GM12801 (cell line): Measurements from ENCODE around the gene AMPH.

ENCODE experiments used
- CTCF ChIP-seq: IDR thresholded peaks from one replicate; pipeline ENCODE4 v1.5.1; 2011; ENCODE audit warnings: control low read depth; ENCODE audit not compliant: insufficient read length; ENCODE audit errors: extremely low read depth

Gene AMPH

DNA sequence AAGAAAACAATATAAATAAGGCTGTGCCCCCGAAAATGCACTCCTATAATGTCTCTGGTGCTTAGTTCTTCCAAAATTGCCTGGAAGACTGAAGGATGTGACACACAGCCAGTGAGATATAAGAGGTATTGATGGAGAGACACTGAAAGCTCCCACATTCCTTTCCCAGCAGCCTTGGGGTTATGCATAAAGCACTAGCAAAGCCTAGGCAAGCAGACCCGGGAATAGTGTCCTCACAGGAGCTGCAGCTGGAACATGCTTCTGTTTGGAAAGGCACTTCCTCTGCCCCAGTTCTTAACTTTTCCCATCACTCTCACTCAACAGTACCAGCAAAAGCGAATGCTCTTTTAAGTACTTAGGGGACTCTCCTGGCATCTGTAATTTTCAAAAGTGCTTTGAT is 178.0 kb downstream of the AMPH start:
- TF ChIP-seq CTCF = no peak

GRCh38 chr7:38452681-38453108 is 178.5 kb downstream of the AMPH start:
- no peak for TF ChIP-seq CTCF

GRCh38 chr7:38451840-38452239 is 179.3 kb downstream of the AMPH start:
- TF ChIP-seq CTCF = no peak

- TF ChIP-seq CTCF = no peak
These were observed 182.5 kb downstream of the AMPH start for GRCh38 chr7:38448584-38449234.

DNA sequence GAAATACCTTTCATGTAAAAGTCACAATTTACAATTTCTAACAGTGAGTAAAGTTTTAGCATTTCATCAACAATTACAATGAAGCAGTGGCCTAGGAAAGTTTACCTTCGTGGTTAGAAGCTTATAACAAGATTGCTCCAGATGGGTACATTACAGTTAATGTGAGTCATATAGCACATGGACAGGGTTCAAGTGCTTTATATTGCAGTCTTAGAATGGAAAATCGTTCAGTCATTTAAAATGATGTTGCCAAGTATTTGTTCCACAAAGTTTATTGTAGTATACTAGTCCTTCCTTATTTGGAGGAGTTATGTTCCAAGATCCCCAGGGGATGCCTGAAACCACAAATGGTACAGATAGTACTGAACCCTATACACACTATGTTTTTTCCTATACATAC is 183.1 kb downstream of the AMPH start:
- TF ChIP-seq CTCF = no peak

- TF ChIP-seq CTCF = no peak
These were observed 192.2 kb downstream of the AMPH start for GRCh38 chr7:38438970-38439369.

GRCh38 chr7:38432671-38433070 is 198.5 kb downstream of the AMPH start:
- TF ChIP-seq CTCF = no peak

DNA sequence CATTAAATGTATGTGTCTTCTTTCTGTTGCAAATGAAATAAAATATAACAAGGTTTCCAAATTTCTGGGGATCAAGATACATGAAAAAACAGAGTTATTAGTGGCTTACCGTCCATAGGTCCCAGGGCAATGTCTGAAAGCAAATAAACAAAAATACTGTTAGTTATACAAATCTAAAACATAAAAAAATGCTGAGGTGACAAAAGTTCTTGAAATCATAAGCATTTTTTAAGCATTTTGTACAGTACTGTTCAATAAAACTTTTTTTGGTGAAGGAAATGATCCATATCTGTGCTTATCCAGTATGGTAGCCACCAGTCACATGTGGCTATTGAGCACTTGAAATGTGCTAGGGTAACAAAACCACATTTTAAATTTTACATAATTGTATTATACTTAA is 199.1 kb downstream of the AMPH start:
- TF ChIP-seq CTCF = no peak
